RWPE1 (cell line): ENCODE data around the gene TULP1.

Source experiments
- CTCF ChIA-PET: fragments of 350-600 bp; sonication (Branson Sonifier 250); formaldehyde crosslinking; extraction: SDS; loops from one replicate; lab custom pipeline; 2021; lab: Yijun Ruan, JAX
- POLR2A ChIA-PET: fragments of 400-600 bp; formaldehyde crosslinking; extraction: SDS; loops from one replicate; lab custom pipeline; 2020; ENCODE audit warnings: antibody characterized with exemption; ENCODE audit not compliant: low non-redundant PET; lab: Yijun Ruan, JAX
- DNase-seq: peaks from one replicate; pipeline ENCODE4 v3.0.0; 2012; ENCODE audit warnings: low spot score
- H3K27ac ChIP-seq: fragments of 450-650 bp; 2 replicates; pipeline ENCODE4 v1.5.1; 2017
- CTCF ChIP-seq: fragments of 450-650 bp; conservative IDR thresholded peaks from 2 replicates; pipeline ENCODE4 v1.5.1; 2017; ENCODE audit warnings: low read depth, mild to moderate bottlenecking

Gene TULP1

GRCh38 chr6:35500782-35501181 lies 11.9 kb downstream of the TULP1 start:
- POLR2A ChIA-PET = no interaction called here
- CTCF ChIA-PET = no interaction called here
- peak overlapping the region; percentile 34; the same call in 1 of the 2 replicates for H3K27ac ChIP-seq
- peak; percentile 32 for DNase-seq
- no peak for TF ChIP-seq CTCF

GRCh38 chr6:35499372-35499771 lies 13.3 kb downstream of the TULP1 start:
- ChIA-PET POLR2A (no interaction called here), CTCF (interaction anchor here (0.5 kb wide), 1 partner anchor 12 kb away, joined by 7 read pairs; no protein-coding TSS in a partner anchor)
- no peak overlapping the region for H3K27ac ChIP-seq
- no peak for TF ChIP-seq CTCF
- DNase-seq = no peak

GRCh38 chr6:35498422-35499067 lies 14.2 kb downstream of the TULP1 start:
- TF ChIP-seq CTCF = no peak
- peak overlapping the region; percentile 99 for H3K27ac ChIP-seq
- CTCF ChIA-PET = interaction anchor here (0.6 kb wide), 2 partner anchors 46 to 187 kb away, joined by 3 read pairs; partner anchors contain the start of gene FANCE
- no peak for DNase-seq
- POLR2A ChIA-PET = interaction anchor here (1.7 kb wide), 1 partner anchor 25 kb away, joined by 3 read pairs; no protein-coding TSS in a partner anchor

- peak; percentile 70 for DNase-seq
- TF ChIP-seq CTCF = no peak
- peak overlapping the region; percentile 99 for H3K27ac ChIP-seq
- POLR2A ChIA-PET = interaction anchor here (0.6 to 1.7 kb wide), 4 partner anchors 10 to 54 kb away, joined by 3 to 11 read pairs (median 8); no protein-coding TSS in a partner anchor
- CTCF ChIA-PET = interaction anchor here (0.6 to 1.7 kb wide), 6 partner anchors 11 to 188 kb away, joined by 3 to 6 read pairs (median 3); partner anchors contain the start of gene FANCE
Measured at GRCh38 chr6:35497571-35498421, 14.9 kb downstream of the TULP1 start.

- no peak; the same call in 1 of the 2 replicates for TF ChIP-seq CTCF
- ChIA-PET POLR2A (interaction anchor here (0.5 to 1.7 kb wide), 6 partner anchors 10 to 26 kb away, joined by 3 to 11 read pairs (median 5); no protein-coding TSS in a partner anchor), CTCF (interaction anchor here (0.6 to 1.7 kb wide), 6 partner anchors 10 to 29 kb away, joined by 3 to 6 read pairs (median 4); no protein-coding TSS in a partner anchor)
- peak within 1 kb of the TSS; percentile 99 for H3K27ac ChIP-seq
- DNase-seq = peak; percentile 92
Measured at GRCh38 chr6:35496841-35497570, 15.7 kb downstream of the TULP1 start, which contains the start of gene TEAD3. TSS of gene TEAD3 (minus strand) at chr6:35497079.
